ENCODE data around the gene ATP6V1C2.
"Not testable (repeated sequence)": the region's sequence is repeated elsewhere in the genome, so short reads cannot be mapped to it uniquely, and the experiment has no call there.

Gene ATP6V1C2

GRCh38 chr2:10771786-10772185, 50.4 kb downstream of the ATP6V1C2 start:
- no peak for DNase-seq

- DNase-seq: no peak
Observed at GRCh38 chr2:10772201-10772867, 50.9 kb downstream of the ATP6V1C2 start.

- DNase-seq: no peak
Observed at GRCh38 chr2:10772868-10773215, 51.4 kb downstream of the ATP6V1C2 start.

GRCh38 chr2:10773821-10774341, 52.5 kb downstream of the ATP6V1C2 start:
- DNase-seq: no peak

DNA sequence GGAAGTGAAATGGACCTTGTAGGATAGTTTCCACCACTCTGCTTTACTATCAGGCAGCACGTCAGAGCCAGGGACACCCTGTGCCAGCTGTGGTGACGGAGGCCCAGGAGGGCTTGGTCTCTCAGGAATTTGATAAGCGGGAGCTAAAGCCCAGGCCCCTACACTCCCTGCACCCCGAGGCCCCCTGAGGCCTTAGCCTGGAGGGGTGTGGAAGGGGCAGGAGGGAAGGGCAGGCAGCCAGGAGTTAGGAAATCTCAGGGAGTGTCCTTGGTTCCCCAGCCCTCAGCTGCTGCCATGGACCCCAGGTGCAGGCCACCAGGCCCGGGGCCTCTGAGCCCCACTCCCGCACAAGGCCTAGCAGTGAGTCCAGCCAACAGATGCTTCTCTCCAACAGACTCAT, 53.0 kb downstream of the ATP6V1C2 start:
- DNase-seq: no peak

- DNase-seq: no peak
Observed at GRCh38 chr2:10775021-10775780, 53.8 kb downstream of the ATP6V1C2 start.

GRCh38 chr2:10775831-10776230, 54.4 kb downstream of the ATP6V1C2 start:
- DNase-seq: no peak

DNA sequence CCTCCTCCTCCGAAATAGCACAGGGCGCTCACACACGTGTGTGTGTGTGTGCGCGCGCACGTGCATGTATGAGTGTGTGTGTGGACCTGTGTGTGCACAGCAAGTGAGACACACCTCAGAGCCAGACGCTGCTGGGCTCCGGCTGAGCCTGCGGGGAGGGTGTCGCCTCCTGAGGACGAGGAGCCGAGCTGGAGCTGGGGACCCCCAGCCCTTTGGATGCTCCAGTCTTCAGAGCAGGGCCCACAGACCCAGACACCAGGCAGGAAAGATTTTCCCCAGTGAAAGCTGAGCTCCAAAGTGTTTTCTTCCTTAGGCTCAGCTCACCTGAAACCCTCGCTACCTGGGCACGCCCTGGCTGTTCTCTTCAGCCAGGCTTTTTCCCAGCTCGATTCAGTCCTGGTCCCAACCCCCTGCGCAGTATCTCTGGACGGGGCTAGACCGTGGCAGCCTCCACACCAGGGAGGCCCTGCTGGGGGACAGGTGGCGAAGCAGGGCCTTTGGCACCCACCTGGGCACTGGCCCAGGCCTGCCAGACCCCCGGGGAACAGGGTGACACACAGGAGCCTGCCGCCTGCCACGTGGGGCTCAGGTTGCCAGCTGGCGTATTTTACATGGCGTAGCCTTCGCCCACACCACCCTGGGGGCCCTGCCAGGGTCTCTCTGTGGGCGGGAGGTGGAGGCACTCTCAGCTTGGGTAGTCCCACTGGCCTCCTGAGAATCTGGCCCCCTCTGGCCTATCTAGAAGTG, 55.0 kb downstream of the ATP6V1C2 start:
- DNase-seq: no peak

DNA sequence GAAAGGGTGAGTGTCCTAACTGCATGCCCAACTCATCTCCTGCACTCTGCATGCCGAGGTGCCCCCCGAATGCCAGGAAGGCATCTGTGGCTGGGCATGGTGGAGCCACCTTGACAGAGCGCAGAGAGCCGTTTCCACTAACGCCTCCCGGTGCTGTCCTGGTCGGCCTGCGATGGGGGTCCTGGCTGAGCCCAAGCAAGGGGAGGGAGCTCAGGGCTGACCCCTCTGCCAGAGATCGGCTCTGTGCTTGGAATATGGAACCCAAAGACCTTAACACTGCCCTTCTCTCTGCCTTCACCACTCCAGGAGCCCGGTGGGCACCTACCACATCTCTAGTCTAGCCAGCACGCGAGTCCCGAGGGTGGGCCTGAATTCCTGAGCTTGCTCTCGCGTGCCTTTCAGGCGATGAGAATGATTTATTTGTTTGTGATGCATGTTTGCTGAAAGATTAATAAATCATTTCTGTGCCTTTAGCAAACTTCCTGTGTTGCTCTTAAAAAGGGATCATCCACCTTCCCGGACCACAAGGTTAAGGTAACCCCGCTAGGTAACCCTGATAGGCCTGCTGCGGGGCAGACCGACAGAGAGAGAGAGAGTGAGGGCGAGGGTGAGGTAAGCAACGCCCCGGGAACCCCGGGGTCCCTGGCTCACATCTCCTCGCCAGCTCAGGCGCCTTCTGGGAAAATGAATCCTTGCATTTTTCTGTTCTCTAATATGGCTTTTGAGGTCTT, 55.8 kb downstream of the ATP6V1C2 start:
- no peak for DNase-seq

GRCh38 chr2:10777842-10778723, 56.7 kb downstream of the ATP6V1C2 start:
- no peak for DNase-seq

- DNase-seq: no peak
Observed at GRCh38 chr2:10778724-10779115, 57.3 kb downstream of the ATP6V1C2 start.

- no peak for DNase-seq
Observed at GRCh38 chr2:10779776-10780490, 58.5 kb downstream of the ATP6V1C2 start.

DNA sequence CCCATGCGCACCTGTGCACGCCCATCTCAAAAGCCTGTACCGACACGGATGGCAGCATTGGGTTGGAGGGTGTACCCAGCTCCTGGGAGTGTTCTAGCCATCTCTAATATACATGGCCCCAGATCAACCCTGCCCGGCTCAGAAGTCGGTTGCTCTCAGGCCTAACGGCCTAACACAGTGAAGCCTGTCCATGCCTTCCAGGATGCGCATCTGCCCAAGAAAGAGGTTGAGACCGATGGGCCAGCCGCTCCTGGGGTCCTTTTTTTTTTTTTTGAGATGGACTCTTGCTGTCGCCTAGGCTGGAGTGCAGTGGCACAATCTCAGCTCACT, 59.0 kb downstream of the ATP6V1C2 start:
- no peak for DNase-seq

DNA sequence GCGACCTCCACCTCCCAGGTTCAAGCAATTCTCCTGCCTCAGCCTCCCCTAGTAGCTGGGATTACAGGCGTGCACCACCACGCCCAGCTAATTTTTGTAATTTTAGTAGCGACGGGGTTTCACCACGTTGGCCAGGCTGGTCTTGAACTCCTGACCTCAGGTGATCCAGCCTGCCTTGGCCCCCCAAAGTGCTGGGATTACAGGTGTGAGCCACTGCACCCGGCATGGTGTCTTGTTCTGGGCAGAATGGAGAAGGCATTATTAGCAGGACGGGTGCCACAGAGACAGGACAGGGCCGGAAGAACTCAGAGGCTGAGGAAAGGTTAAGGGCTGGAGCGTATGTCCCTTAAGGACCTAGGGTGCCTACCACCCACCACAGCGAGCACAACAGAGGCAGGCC, 59.4 kb downstream of the ATP6V1C2 start:
- DNase-seq: not testable (repeated sequence)

DNA sequence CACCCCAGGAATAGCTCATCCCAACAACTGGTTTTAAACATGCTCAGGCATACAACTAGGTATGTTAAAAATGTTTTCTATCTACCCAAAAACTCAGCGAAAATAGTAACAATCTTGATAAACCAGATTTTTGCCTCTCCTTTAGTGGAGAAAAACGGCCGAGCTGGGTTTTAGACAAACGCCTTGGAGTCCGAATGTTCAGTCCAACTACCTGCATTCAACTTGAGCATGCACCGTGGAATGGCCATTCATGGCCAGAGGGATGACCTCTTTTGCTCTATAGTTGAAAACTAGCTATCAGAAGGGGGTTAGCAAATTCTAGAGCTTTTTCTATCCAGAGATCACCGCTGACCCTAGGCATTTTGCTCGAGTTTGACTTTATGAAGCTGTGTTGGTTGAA, 60.3 kb downstream of the ATP6V1C2 start:
- no peak for DNase-seq

DNA sequence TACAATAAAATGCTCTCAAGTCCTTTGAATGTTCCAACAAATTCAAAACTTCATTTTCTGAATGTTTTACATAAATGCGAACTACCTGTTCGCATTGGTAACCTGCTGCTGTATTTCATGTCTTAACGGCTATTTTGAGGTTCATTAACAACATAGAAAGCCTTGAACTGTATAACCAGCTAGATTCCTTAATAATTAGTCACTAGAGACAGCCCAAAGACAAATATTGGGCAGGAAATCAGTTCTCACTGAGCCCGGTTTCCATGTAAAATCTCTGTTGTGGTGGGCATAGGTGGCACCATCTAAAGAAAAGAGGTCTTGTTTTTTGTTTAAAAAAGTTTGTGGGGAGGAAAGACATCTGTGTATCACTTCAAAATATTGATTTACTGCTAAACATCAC, 62.0 kb downstream of the ATP6V1C2 start:
- DNase-seq: no peak

DNA sequence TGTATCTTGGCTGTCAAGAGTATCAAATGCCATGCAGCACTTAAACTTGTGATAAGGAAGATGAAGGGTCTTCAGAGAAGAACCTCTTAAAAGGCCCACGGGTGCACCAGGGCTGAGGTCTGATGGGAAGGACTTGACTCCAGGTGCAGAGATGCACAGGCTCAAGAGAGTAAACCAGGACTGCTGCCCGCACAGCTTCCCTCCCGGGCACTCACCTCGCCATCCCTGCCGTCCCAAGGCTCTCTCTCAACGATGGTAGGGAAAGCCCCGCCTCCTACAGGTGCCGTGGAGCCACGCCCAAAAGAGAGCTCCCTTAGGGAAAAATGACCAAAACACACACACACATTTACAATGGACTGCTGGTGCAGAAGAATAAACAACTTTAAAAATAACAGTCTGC, 63.3 kb downstream of the ATP6V1C2 start:
- no peak for DNase-seq

DNA sequence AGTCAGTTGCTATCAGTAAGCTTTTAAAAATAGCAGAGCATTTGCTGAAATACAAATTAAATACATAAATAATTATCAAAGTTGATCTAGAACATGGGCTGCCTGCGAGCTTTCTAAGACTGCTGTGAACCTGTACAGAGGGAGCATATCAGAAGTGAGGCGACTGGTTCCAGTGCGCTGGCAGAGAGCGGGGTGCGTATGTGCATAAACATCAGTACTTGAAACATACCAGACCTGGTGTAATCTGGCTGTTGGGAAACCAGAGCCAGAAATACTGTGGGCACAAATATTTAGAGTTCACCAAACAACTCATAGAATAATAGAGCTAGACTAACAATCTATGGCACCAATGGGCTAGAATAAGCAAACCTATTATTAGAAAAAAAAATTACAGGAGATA, 63.8 kb downstream of the ATP6V1C2 start:
- no peak for DNase-seq

DNA sequence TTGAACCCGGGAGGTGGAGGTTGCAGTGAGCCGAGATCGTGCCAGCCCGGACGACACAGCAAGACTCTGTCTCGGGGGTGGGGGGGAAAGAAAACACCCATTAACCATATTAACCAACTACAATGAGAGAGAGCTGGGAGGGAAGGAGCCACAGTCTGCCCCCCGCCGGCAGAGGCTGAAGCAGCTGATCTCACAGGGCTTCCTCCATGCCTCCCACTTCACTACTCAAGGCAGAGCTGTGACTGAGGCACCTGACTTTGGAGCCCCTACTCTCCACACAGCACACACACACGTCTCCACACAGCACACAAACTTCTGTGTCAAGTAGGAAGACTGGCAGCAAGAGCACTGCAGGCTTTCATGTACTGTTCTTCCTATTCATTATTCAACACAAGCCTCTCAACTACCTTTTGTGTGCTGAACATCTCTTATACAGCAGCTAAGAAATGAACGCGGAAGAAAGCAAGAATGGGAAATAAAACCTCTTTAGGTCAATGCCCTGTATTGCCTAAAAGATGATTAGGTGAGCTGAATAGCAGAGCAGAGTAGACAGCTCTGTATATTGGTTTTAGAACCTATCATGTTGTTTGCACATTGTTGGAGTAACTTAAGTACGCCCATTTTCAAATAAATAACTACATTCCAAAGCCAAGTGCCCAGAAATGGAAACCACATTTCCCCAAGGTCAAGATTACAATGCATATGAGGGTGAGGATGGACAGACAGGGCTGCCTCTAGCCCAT, 65.0 kb downstream of the ATP6V1C2 start:
- DNase-seq: no peak

DNA sequence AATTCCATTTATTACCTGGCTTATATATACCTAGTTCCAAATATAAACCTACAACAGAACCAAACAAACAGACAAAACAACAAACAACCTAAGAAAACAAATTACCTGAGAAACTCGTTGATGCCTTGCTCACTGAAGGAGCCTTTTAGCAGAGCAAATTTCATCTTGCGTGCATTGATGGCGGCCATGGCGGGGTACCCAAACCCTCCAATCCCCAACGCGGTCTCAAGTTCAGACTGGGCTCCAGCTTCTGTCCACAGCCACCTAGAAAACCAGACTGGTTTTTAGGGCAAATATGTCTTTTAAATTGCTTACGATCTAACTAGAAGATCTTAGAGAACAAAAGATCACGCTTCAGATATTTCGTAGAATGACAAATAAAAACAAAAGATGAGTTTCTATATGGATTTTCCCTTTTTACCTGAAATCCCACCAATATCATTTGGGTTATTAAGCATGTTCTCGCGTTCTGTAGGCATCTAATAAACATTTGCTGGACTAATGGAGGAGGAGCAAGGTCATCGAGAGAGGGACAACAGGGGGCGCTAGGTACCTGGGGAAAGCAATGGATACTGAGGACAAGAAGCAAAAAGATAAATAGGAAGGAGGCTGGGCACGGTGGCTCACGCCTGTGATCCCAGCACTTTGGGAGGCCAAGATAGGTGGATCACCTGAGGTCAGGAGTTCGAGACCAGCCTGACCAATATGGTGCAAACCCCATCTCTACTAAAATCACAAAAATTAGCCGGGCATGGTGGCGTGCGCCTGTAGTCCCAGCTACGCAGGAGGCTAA, 65.9 kb downstream of the ATP6V1C2 start:
- no peak for DNase-seq
